Stimulated activated CD4-positive, alpha-beta T cell treated with anti-CD3 and anti-CD28 coated beads, Interleukin-12 subunit alpha, Interleukin-12 subunit beta, amount 100 ng/mL, for 24 hours (primary cell): Measurements from ENCODE around the gene EFCAB6.

Source experiments
- DNase-seq, 2 experiments: peaks; one replicate each; pipeline ENCODE4 v3.0.0-alpha.2; 2020; ENCODE audit warnings: low read depth in 2 of 2

EFCAB6 gene

DNA sequence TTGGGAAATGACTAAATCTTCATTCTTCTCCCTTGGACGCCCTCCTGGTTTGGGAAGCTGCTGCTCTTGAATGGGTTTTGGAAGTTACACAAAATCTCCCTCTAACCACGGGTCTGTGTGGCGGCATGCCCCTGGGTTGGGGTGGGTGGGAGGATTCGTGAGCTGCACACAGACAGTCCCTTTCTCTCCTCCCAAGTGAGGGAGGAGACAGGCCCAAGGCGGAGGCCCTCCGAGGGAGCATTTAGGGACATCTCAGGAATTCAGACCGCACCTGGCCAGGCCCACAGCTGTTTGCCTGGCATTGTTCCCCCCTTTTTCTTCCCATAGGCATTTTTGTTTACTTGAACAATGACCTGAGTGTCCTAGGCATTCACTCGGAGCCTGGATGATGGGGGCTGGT is 306.2 kb downstream of the EFCAB6 start:
- DNase-seq: no peak

DNA sequence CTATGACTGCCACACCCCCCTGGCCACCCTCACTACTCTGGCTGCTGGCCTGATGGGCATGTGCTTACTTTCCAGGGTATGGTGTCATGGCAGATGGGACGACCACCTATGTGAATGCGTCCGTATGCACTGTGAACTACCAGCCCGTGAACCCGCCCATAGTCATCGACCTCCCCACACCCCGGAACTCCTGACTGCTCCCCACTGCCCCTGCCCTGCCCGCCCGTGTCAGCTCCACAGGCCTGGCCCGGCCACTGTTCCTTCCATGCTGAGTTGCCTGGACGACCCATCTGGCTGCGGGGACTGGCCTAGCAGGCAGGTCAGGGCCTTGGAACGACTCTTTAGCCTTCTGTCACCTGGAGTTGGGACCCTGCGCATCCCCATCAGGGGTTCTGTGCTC is 306.7 kb downstream of the EFCAB6 start:
- DNase-seq: no peak

DNA sequence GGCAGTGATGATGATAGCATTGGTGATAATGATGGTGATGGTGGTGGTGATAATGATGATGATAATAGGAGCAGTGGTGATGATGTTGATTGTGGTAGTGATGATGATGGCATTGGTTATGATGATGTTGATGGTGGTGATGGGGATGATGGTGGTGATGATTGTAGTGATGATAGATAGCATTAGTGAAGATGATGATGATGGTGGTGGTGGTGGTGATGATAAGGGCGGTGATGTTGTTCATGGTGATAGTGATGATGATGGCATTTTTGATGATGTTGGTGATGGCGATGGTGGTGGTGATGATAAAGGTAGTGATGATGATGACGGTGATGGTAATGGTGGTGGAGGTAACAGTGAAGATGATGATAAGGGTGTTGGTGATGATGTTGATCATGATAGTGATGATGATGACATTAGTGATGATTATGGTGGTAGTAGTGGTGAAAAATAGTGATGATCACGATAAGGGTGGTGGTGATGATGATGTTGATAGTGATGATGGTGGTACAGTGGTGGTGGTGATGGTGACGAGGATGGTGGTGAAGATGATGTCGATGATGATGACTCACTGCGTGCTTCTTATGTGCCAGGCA is 307.3 kb downstream of the EFCAB6 start:
- no peak for DNase-seq

GRCh38 chr22:43504068-43504467 is 308.0 kb downstream of the EFCAB6 start:
- no peak for DNase-seq

- DNase-seq: no peak
These were observed 309.7 kb downstream of the EFCAB6 start for GRCh38 chr22:43502306-43502874.

DNA sequence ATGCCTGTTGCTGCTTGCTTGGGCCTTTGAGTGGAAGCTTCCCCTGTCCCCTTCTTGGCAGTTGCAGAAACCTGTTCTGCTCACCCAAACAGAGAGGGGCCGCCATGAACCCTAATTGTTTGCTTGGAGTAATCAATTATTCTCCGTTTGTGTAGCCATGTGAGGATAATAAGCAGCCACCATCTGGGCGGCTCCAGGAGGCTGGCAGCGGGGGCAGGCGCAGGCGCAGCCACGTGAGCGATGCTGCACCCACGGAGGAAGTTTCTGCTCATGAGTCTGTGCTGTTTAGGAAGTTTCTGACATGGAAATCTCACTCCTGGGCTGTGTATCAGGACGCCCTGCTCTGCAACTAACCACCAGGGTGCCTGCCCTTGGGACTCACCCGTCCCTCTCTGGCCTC is 310.2 kb downstream of the EFCAB6 start:
- no peak for DNase-seq

- no peak for DNase-seq
These were observed 311.0 kb downstream of the EFCAB6 start for GRCh38 chr22:43500792-43501785.

- no peak for DNase-seq
These were observed 313.2 kb downstream of the EFCAB6 start for GRCh38 chr22:43498856-43499253.

GRCh38 chr22:43497956-43498855 is 313.9 kb downstream of the EFCAB6 start:
- no peak for DNase-seq

- no peak for DNase-seq
These were observed 318.8 kb downstream of the EFCAB6 start for GRCh38 chr22:43493297-43493696.

DNA sequence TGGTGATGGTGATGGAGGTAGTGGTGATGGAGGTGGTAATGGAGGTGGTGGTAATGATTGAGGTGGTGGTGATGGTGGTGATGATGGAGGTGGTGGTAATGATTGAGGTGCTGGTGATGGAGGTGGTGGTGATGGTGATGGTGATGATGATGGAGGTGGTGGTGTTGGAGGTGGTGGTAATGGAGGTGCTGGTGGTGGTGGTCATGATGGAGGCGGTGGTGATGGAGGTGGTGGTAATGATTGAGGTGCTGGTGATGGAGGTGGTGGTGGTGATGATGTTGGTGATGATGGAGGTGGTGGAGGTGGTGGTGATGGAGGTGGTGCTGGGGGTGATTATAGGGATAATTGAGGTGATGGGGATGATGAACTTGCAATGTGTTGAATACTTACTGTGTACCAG is 320.4 kb downstream of the EFCAB6 start:
- DNase-seq: no peak

DNA sequence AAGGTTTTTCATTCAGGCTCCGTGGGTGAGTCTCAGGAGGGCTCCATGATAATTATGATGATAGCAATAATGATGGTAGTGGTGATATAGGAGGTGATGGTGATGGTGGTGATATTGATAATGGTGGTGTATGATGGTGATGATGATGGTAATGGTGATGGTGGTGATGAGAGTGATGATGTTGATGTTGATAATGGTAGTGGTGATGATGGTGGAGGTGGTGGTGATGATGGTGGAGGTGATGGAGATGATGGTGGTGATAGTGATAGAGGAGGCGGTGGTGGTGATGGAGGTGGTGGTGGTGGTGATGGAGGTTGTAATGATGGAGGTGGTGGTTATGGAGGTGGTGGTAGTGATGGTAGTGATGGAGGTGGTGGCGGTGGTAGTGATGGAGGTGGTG is 320.9 kb downstream of the EFCAB6 start:
- no peak for DNase-seq

DNA sequence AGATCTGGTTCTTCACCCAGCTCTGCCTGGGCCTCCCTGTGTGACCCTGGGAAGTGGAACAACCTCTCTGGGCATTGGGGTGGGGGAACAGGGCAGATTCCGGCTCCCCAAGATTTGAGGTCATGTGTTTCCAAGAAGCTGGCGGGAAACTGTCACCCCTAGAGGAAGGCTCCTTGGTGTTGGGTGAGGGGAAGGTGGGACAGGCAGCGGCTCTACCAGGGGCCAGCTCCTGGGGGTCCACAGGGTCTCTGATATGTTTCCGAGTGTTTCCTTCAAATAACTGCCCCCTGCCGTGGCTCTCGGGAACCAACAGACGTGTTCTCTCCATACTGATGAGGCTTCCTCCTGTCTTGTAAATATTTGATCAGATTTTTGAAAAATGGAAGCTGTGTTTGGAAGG is 321.8 kb downstream of the EFCAB6 start:
- DNase-seq: no peak

DNA sequence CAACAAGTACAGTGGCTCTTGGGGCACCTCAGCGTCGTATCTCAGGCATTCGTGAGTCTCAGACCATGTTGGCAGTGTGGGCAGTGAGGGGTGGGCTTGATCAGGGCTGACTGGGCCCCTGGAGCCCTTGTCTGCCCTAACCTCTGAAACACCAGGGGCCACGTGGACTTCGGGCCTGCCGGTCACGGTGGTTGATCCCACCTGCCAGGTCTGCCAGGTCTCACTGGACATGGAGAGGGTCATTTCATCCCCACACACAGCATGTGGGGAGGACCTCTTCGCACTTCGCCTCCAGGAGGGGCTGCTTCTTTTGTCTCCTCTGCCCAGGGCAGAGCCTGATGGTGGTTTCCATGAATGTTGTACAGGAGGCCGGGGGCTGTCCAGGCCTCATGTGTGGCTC is 323.2 kb downstream of the EFCAB6 start:
- no peak for DNase-seq

DNA sequence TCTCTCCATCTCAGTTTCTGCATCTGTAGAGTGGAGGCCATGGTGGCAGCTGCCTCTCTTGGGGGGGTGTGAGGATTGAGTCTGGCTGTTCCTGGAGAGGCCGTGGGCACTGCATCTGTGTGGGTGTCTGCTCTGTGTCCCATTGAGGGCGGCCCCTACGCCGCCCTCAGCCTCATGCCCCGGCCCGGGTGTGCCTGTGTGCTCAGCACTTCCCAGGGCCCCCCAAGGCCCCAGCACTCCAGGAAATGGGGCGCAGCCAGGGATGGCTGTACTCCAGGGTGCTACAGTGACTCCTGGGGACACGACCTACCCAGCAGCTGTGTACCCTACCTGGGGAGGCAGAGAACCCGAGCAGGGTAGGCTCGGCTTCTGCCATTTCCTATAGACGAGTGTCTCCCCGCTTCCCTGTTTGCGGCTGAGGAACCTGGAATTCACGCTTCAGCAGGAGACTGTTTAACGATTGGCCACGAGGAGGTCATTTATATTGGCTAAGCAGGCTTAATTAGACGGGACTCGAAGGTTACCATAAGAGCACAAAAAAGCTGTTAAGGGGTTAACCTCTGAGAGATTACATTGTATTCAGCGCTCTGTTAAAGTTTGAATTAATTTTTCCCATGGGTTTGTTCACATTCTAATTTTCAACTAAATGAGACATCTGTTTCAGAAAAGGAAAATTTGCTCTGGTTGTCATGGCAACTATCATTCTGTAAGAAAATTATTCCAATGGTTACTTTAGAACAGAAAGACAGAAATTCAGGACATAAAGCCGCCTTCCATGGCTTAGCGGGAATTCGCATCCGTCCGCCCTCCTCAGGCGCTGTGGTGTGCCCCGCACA is 323.9 kb downstream of the EFCAB6 start:
- no peak for DNase-seq

GRCh38 chr22:43487311-43488030 is 324.6 kb downstream of the EFCAB6 start:
- DNase-seq: no peak

GRCh38 chr22:43485502-43486089 is 326.5 kb downstream of the EFCAB6 start:
- no peak for DNase-seq

DNA sequence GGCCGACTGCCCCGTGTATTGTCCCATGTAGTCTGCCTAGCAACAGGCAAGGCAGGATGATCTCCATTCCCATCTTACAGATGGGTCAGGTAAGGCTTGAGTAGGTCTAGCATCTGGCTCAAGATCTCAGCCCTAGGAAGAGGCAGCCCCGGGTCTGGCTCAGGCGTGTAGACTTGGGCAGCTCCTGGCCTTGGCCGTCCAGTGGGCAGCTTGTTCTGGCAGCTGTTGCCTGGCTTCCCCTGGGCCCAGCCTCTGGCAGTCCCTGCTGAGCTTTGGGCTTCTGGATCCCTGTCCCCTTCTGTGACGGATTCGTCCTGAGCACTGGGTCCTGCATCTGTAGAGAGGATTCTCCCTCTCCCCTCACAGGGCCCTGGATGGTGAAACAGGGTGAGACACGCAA is 327.9 kb downstream of the EFCAB6 start:
- no peak for DNase-seq

DNA sequence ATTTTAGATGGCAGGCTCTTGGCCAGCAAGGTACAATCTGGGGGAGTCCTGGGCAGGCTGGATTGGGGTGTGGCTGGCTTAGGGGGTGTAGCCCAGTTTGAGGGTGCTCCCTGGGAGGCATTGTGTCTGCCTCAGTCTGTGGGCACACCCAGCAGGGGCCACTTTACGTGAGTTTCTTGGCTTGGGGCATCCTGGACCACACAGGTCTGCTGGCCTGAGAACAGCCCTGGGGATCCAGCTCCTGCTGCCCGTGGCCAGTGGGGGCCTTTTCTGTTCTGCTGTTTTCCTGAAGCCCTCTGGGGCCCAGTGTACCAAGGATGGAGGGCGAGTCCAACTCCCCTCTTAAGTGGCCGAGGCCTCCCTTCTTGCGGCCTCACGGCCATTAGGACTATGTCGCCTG is 328.4 kb downstream of the EFCAB6 start:
- no peak for DNase-seq

DNA sequence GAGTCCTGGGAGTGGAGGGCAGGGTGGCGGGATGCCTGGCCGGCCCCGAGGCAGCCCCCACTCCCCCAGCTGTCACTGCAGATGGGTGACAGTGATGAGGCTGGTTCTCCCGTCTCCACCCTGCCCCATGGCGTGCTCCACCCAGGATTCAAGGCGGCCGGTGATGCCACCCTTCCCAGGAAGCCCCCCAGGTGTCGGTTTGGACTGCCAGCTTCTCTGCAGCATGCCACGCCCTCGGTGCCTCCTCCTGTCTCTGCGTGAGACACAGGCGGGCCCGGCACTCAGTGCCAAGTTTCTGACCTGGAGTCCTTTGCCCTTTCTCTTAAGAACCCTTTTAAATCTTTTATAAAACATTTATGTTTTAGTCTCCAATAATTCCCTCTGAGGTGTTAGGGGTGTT is 328.8 kb downstream of the EFCAB6 start:
- DNase-seq: no peak
